ENCODE data around the gene CLCA1.

DNA sequence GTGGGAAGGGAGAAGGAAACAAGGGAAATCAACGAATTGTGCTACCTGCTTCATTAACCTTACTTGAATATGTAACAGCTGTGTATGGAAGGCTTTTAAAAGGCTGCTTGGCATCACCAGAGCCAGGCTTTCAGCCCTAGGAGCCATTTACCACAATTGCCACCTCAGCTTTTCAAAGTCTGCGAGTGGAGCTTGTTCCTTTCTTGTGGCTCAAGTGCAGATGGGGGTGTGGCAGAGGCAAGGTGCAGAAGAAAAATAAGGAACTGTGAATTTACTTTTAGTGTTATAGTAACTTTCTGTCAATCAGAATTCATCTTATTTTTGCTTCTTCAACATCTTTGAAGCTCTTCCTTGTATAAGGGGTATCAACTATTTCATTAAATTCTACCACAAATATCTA is 27.1 kb upstream of the CLCA1 start:
- TF ChIP-seq GATA3 (IDR thresholded peaks at IDR 0.05; ENCODE audit: low read depth, low read length) (no peak), GATA2 (IDR thresholded peaks at IDR 0.05; ENCODE audit: low read depth, low read length) (no peak)

All from SH-SY5Y (cell line).